Inflammatory macrophage (primary cell): Measurements from ENCODE around the gene PDE9A.
"Not testable (repeated sequence)": the region's sequence is repeated elsewhere in the genome, so short reads cannot be mapped to it uniquely, and the experiment has no call there.

Experiments
- DNase-seq, 2 donors: peaks; one replicate each; pipeline ENCODE4 v3.0.0-alpha.2; 2020 to 2022
- total RNA-seq, 18 experiments: gene quantifications; one replicate each; lab custom pipeline; 2026; ENCODE audit warnings: mixed read lengths in 6 of 18, inconsistent platforms in 2 of 18; lab: John Stamatoyannopoulos, UW

Gene PDE9A
- 0 to 3.8 (median 0.28) reads per million in 18 experiments for total RNA-seq

GRCh38 chr21:42653231-42654061, at the start of gene PDE9A:
Gene PDE9A, plus strand, starts transcription at chr21:42653621. Its CDS starts 194 bp downstream, at chr21:42653815.
- no peak for DNase-seq

GRCh38 chr21:42607102-42607501, 46.3 kb upstream of the PDE9A start:
- DNase-seq = no peak

DNA sequence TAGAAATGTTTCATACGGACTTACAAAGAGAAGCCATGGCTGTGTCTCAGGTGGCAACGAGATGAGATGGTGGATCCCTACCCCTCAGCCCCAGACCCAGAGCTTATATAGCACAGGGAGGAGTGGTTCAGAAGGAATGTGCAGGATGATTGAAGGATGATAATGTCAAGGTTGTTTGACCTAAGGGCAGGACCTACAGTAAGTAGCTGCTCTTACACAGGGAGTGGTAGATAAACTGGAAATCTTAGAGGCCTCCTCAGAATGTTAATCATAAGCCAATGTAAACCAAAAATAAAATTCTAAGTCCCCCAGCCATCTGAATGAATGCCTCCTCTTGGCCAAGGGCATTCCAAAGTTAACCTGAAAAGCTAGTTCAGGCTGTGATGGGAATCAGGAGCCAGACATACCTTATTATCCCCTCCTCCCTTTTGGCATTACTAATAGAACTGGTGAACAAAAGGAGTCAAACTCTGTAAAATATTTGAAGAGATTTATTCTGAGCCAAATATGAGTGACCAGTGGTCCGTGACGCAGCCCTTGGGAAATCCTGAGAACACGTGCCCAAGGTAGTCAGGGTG, 45.8 kb upstream of the PDE9A start:
- DNase-seq = no peak

- DNase-seq = no peak
Measured at GRCh38 chr21:42608446-42608845, 45.0 kb upstream of the PDE9A start.

DNA sequence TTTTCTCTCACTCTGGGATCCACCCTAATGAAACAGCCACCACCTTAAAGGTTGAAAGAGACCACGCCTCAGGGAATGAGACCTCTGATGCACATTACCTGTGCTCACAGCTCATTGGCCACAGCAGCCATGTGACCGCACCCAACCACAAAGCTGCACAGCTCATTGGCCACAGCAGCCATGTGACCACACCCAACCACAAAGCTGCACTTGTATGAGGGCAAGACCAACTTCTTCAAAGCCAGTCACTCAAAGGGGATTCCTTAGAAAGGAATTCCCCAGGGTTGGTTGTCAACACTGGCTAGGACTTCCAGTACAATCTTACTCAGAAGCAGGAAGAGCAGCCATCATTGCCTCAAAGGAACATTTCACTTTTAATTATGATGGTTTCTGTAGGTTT, 43.6 kb upstream of the PDE9A start:
- DNase-seq = no peak

GRCh38 chr21:42611852-42612251, 41.6 kb upstream of the PDE9A start:
- DNase-seq = no peak

GRCh38 chr21:42612390-42612789, 41.0 kb upstream of the PDE9A start:
- no peak for DNase-seq

DNA sequence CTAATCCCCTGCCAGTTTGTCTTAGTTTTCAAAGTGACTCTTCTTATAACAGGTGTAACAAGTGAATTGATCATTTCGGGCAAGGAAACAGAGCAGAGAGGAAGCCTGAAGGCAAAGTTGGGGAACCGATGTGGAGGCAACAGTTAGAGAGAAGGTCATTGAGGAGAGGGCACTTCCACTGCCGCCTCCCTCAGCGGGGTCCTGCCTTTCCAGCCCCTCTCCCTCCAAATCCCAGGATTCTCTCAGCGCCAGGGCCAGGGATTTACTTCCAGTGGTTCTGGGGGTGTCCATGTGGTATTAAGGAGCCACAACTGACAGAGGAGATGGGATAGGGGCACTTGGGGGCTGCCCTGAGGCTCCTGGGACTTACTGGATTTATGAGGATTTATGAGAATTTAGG, 39.7 kb upstream of the PDE9A start:
- no peak for DNase-seq

DNA sequence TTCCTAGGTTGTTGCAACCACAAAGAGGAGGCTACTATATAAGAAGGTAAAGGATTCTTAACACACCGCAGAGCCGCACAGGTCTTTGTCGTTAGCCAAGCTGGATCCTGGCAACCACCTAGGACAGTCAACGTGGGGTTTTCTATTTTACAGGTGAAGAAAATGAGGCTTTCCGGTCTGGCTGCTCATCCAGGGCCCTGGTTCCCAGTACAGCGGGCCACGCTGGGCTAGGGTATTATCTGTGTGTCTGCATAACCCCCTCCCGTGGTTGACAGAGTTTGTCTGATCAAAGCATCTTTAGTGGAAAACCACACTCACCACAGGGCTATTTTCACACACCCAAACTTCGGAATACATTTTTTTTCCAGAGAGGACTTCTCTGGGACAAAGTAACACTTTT, 39.0 kb upstream of the PDE9A start:
- no peak for DNase-seq

DNA sequence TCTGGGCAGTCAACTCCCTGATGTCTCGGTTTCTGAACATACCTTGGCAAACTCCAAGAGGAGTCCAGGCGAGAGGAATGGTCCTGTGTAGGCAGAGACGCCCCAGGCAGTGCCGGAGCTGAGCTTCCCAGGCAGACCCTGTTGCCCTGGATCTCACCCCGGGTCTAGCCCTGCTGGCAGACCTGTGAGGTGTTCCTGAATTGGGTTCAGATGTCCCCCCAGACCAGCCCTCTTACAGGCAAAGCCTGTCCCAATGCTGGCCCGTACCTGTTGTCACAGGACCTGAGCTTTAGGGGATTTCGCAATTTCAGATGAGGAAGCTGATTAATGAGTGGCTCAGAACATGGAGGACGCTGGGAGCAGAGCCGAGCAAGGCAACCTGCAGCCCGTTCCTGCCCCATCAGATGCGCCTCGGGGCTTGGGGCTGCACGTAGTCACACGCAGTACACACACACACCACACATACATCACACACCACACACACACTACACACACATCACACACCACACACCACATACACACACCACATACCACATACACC, 38.5 kb upstream of the PDE9A start:
- peak; percentile 3 to 4 for DNase-seq

GRCh38 chr21:42615377-42615776, 38.0 kb upstream of the PDE9A start:
- not testable (repeated sequence) for DNase-seq

- no peak for DNase-seq
Measured at GRCh38 chr21:42615924-42616323, 37.5 kb upstream of the PDE9A start.

- DNase-seq = peak in 1 of 2 donors; percentile 2
Measured at GRCh38 chr21:42616446-42616845, 37.0 kb upstream of the PDE9A start.

- no peak for DNase-seq
Measured at GRCh38 chr21:42616941-42617340, 36.5 kb upstream of the PDE9A start.

DNA sequence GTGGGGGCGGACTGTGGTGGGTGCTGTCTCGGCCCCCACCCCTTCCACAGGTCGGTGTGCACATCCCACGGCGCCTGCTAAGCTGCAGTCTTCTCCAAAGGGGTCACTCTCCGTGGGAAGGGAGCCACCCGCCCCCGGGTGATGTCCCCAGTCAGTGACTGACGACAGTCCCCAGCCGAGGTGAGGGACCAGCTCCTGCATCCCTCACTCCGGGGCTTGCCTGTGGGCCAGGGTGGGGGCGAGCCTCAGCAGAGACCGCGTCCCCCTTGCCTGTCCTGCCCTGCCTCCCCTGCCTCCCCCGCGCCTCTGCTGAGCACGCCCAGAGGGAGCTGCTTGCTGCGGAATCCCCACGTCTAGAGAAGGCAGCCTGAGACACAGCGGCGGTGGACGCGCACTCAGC, 35.9 kb upstream of the PDE9A start:
- no peak for DNase-seq

DNA sequence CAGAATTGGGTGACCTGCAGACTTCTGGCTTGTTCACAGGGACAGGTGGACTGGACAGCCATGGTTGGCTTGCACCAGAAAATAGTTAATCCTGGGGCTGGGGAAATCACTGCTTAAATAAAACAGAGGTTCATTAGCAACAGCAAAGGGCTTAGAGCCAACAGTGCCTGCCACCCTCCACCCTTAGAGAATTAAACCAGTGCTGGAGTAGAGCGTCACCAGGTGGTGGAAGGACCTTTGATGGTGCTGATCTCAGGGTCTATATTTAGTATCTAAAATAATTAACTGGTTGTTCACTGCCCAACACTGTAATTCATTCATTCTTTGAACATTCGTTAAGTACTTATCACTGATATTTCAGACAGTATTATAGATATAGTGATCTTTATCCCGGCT, 34.7 kb upstream of the PDE9A start:
- DNase-seq = no peak

GRCh38 chr21:42619166-42619565, 34.3 kb upstream of the PDE9A start:
- DNase-seq = no peak

GRCh38 chr21:42619841-42620240, 33.6 kb upstream of the PDE9A start:
- no peak for DNase-seq

DNA sequence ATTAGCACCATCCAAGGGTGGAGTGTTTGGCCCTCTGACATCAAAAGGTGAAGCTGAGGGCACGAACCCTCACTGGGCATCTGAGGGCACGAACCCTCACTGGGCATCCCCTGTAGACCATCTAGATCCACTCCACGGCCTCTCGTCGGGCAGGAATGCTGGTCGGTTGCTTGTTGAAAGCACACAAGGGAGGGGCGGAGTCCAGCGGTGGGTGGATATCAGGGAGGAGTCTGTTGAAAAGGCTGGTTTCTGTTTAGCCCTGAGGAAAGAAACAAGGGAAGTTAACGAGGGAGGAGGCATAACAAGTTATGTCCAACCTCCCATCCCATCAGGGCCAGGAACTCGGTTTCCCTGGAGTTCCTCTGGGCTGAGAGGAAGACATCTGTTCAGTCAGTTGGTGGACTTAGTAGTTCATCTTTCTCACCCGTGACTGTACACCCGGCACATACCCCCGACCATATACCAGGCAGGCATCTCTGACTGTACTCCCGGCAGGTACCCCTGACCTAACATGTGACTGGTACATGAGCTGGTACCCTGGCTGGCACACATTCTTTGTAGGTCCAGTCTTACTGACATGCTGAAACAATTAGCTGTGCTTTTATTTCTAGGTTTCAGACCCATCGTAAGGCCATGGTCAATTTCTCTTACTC, 32.1 kb upstream of the PDE9A start:
- DNase-seq = no peak

DNA sequence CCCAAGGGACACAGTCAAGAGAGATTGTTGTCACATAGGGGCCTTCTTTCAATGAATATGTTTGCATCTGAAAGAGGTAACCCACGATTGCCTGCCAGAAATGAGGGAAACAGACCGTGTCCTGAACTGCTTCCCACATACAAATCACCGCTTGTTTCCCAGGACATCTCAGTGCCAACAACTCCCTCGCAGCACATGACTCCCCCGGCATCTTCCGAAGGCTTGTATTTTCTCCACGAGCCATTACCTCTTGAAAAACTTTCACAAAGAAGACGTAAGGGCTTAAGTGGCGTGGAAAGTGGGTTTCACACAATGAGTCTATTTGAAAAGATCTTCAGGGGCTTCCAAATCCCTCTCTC, 31.6 kb upstream of the PDE9A start:
- DNase-seq = no peak

- no peak for DNase-seq
Measured at GRCh38 chr21:42622284-42622683, 31.1 kb upstream of the PDE9A start.

GRCh38 chr21:42623694-42624093, 29.7 kb upstream of the PDE9A start:
- DNase-seq = no peak

GRCh38 chr21:42624095-42624790, 29.2 kb upstream of the PDE9A start:
- no peak for DNase-seq
